ENCODE data around the gene DAGLB.
"Not testable (repeated sequence)": the region's sequence is repeated elsewhere in the genome, so short reads cannot be mapped to it uniquely, and the experiment has no call there.

The DAGLB gene, protein sequence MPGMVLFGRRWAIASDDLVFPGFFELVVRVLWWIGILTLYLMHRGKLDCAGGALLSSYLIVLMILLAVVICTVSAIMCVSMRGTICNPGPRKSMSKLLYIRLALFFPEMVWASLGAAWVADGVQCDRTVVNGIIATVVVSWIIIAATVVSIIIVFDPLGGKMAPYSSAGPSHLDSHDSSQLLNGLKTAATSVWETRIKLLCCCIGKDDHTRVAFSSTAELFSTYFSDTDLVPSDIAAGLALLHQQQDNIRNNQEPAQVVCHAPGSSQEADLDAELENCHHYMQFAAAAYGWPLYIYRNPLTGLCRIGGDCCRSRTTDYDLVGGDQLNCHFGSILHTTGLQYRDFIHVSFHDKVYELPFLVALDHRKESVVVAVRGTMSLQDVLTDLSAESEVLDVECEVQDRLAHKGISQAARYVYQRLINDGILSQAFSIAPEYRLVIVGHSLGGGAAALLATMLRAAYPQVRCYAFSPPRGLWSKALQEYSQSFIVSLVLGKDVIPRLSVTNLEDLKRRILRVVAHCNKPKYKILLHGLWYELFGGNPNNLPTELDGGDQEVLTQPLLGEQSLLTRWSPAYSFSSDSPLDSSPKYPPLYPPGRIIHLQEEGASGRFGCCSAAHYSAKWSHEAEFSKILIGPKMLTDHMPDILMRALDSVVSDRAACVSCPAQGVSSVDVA

GRCh38 chr7:6447581-6448199 lies at the start of gene DAGLB:
Gene DAGLB (minus strand): TSS chr7:6447954. CDS start chr7:6447842, 112 bp downstream.
- DNase-seq, result peak; percentile 88

DNA sequence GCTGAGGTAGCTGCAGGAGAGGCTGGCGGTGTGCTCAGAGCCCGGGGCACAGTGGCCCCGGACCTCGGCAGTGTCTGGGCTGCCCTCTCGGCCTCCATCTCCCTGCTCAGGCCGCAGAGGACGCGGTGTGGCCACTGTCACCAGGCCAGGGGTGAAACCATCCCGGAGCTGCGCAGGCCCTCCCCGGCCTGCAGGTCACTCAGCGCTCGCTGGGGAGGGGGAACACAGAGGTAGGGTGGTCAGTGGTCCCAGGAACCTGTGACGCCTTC lies 49.8 kb upstream of the DAGLB start:
- no peak for DNase-seq

GRCh38 chr7:6496842-6497636 lies 49.3 kb upstream of the DAGLB start:
- no peak for DNase-seq

DNA sequence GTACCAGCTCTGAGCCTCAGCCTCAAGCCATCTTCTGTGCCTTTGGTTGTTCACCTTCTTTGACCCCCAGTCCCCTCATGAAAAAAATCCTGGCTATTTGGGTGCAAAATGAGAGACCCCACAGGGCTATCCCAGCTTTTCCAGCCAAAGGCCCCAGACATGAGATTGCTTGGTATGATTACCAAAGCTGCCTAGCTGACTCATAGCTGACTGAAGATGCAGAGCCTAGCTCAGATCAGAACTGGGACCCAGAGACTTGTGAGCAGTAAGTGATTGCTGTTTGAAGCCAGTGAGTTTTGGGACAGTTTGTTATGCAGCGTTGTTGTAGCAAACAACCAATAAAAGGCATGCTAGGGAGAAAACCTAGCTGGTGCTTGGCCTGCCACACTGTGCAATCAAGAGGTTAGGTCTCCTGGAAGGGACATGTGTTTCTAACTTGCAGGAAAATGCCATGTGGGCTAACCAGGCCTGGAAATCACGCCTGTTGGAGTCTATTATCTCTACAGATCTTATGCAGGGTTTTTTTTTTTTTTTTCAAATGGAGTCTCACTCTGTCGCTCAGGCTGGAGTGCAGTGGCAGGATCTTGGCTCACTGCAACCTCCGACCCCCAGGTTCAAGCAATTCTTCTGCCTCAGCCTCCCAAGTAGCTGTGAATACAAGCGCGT lies 48.0 kb upstream of the DAGLB start:
- DNase-seq, result no peak

- no peak for DNase-seq
Measured at GRCh38 chr7:6494365-6494764, 46.6 kb upstream of the DAGLB start.

DNA sequence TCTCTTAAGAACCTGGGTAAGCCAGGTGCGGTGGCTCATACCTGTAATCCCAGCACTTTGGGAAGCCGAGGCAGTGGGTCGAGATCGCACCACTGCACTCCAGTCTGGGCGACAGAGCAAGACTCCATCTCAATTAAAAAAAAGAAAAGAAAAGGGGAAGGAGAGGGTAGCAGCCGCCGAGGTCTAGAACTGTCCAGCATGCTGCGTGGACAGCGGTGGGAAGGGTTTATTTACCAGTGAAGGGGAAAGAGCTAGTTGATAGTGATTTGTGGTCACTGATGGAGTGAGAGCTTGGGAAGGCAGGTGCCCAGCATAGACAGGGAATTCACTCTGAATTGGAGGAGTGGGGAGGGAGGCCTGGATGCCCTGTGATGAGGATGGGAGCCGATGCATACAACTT lies 43.4 kb upstream of the DAGLB start:
- no peak for DNase-seq

DNA sequence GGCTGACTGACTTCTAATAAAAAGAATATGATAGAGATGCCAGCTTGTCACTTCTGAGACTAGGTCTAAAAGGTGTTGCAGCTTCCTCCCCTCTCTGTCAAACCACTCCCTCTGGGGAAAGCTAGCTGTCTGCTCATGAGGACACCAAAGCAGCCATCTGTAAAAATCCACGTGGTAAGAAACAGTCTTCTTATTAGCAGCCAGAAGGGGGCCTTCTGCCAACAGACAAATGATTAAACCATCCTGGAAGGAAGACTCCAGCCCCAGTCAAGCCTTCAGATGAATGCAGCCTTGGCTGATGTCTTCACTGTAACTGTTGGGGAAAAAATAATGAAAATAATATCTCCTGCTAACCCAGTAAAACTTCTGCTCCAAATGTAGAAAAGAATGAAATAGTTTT lies 41.9 kb upstream of the DAGLB start:
- DNase-seq, result no peak

- no peak for DNase-seq
Measured at GRCh38 chr7:6487184-6487545, 39.4 kb upstream of the DAGLB start.

- no peak for DNase-seq
Measured at GRCh38 chr7:6486438-6487183, 38.9 kb upstream of the DAGLB start.

GRCh38 chr7:6482743-6483119 lies 35.0 kb upstream of the DAGLB start:
- no peak for DNase-seq

DNA sequence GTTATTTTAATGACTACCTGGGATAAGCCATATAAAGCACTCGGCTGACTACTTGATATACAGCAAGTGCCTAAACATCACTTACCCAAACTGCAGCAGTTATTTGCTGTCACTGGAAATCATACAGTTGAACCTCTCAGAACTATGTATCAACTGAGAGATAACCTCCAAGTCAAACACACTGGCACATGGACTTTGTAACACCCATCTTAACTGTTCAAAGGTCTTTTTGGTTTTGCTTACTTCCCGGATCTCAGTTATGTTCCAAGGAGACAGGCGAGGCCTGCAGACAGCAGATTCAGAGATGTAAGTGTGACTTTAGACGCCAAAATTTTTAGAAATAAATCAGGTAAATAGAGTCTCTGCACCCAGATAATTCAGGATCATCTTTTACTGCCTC lies 34.6 kb upstream of the DAGLB start:
- no peak for DNase-seq

GRCh38 chr7:6481445-6481844 lies 33.7 kb upstream of the DAGLB start:
- DNase-seq, result no peak

DNA sequence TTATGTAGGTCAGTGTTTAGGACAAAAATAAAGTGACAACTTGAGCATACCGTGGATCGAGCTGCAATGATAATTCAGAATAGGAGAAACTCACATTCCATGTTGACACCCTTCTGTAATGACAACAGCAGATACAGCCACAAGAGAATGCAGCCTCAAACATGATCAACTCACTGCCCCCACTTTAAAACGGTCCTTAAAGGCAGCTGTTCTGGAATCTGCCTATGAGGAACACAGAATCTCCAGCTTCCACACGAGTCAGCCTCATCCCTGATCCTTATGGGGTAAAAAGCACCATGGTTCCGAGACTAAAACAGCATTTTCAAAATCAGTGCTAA lies 32.5 kb upstream of the DAGLB start:
- no peak for DNase-seq

- no peak for DNase-seq
Measured at GRCh38 chr7:6479067-6479466, 31.3 kb upstream of the DAGLB start.

GRCh38 chr7:6478186-6478585 lies 30.4 kb upstream of the DAGLB start:
- no peak for DNase-seq

- DNase-seq, result no peak
Measured at GRCh38 chr7:6477318-6477660, 29.5 kb upstream of the DAGLB start.

DNA sequence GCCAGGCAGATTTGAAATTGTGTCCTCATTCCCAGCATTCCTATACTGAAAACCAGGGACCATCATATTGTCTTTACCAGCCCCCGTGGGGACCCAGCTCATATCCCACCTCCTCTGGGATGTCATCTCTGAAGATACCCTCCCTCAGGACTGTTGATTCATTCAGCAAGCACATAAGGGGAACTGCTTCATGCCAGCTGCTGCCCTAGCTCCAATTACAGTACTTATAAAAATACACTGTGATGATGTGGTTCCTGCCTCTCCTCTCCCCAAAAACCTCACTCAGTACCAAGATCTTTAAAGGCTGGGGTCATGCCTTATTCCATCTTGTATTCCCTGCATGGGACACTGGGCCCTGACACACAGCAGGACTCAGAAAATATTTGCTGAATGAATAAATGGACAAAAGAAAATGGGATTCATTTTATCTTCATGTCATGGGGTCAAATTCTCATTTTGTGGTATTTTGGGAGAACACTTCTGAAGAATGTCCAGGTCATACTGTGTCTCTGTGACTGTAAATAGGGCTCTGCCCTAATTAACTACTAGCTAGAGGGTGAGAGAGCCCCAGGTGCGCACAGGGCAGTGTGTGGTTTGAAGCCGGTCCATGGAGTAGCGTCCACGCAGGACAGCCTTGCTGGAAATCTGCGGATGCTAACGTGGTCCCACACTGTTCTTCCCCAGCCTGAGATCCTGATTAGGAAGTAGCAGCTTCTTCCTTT lies 29.0 kb upstream of the DAGLB start:
- no peak for DNase-seq

GRCh38 chr7:6475433-6476186 lies 27.9 kb upstream of the DAGLB start:
- no peak for DNase-seq

GRCh38 chr7:6465862-6466261 lies 18.1 kb upstream of the DAGLB start:
- no peak for DNase-seq

DNA sequence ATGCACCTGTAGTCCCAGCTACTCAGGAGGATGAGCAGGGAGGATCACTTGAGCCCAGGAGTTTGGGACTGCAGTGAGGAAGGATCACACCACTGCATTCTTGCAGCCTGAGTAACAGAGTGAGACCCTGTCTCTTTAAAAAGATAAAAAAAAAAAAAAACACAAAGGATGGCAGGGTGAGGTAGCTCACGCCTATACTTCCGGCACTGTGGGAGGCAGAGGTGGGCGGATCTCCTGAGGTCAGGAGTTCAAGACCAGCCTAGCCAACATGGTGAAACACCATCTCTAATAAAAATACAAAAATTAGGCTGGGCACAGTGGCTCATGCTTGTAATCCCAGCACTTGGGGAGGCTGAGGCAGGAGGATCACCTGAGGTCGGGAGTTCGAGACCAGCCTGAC lies 15.9 kb upstream of the DAGLB start:
- not testable (repeated sequence) for DNase-seq

DNA sequence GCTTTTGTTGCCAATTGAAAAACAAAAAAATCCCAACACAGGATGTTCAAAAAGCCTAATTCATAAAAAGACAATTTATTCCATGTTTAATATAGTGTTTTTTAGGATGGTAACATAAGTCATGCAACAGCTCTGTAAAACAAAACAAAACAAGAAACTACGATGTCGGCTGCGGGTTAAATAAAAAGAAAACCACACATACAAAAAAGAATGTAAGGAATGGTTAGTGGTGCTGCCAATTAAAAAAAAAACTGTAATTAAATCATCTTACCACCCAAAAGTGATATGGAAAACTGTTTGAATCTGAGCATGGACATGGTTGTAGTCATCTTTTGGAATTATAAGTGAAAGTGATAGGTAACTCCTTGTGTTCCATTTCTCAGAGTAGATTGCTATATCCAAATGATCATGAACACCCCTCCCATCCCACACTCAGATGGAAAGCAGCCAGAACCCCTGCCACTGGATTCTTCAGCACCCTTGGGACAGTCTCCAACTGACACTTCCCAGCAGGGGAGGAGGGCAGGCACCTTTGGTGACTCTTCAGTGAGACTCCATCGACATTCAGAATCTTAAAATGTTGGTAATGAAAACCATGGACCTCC lies 14.3 kb upstream of the DAGLB start:
- DNase-seq, result no peak
